ENCODE data around the gene HSD3B7.

GRCh38 chr16:30951750-30952149 is 33.3 kb upstream of the HSD3B7 start:
- TF ChIP-seq CTCF (IDR thresholded peaks at IDR 0.05) (no peak), POLR2A (IDR thresholded peaks at IDR 0.05) (no peak)
